Measurements from ENCODE around the gene PRRG2. TPM values are rescaled to one million over a fixed set of nuclear protein-coding genes. Genes with fewer than 3 reads are reported as not detected.

Gene PRRG2
- total RNA-seq, 1 donor from 2014 or later: 7.6 TPM

- Histone ChIP-seq H3K27ac (no peak overlapping the region), H3K36me3 (peaks cover 94% of the 10 kb centered on the region), H3K9me3 (no peaks in the 10 kb centered on the region), H3K4me1 (no peaks in the 10 kb centered on the region), H3K4me3 (no peak overlapping the region), H3K27me3 (ENCODE audit: low read depth) (no peaks in the 10 kb centered on the region)
- ATAC-seq (no peak), DNase-seq (no peak)
- intact Hi-C loops (cut with DNase I): no loop called here
- no peak for TF ChIP-seq CTCF (IDR thresholded peaks at IDR 0.05)
Measured at GRCh38 chr19:49605605-49606004, 24.5 kb downstream of the PRRG2 start.

GRCh38 chr19:49609499-49610092 is 28.5 kb downstream of the PRRG2 start:
- no peaks in the 10 kb centered on the region for H3K9me3 ChIP-seq
- TF ChIP-seq CTCF (IDR thresholded peaks at IDR 0.05): no peak
- intact Hi-C loops (cut with DNase I): no loop called here
- no peak overlapping the region for H3K27ac ChIP-seq
- no peaks in the 10 kb centered on the region for H3K27me3 ChIP-seq (ENCODE audit: low read depth)
- no peak overlapping the region for H3K4me3 ChIP-seq
- ATAC-seq (no peak), DNase-seq (no peak)
- H3K36me3 ChIP-seq: peaks cover 73% of the 10 kb centered on the region
- H3K4me1 ChIP-seq: peaks cover 11% of the 10 kb centered on the region

GRCh38 chr19:49613374-49613773 is 32.3 kb downstream of the PRRG2 start:
- no peaks in the 10 kb centered on the region for H3K27me3 ChIP-seq (ENCODE audit: low read depth)
- no peak overlapping the region for H3K4me3 ChIP-seq
- peaks cover 70% of the 10 kb centered on the region for H3K36me3 ChIP-seq
- no peak for DNase-seq
- H3K27ac ChIP-seq: no peak overlapping the region
- H3K4me1 ChIP-seq: peaks cover 11% of the 10 kb centered on the region
- intact Hi-C loops (cut with DNase I): no loop called here
- no peaks in the 10 kb centered on the region for H3K9me3 ChIP-seq
- TF ChIP-seq CTCF (IDR thresholded peaks at IDR 0.05): no peak
- peak in 1 of 2 donors; percentile 5 for ATAC-seq

- Histone ChIP-seq H3K27me3 (ENCODE audit: low read depth) (no peaks in the 10 kb centered on the region), H3K9me3 (no peaks in the 10 kb centered on the region), H3K36me3 (peaks cover 69% of the 10 kb centered on the region), H3K4me3 (no peak overlapping the region), H3K27ac (no peak overlapping the region), H3K4me1 (peaks cover 11% of the 10 kb centered on the region)
- DNase-seq (no peak), ATAC-seq (no peak)
- intact Hi-C loops (cut with DNase I): no loop called here
- TF ChIP-seq CTCF (IDR thresholded peaks at IDR 0.05): no peak
Measured at GRCh38 chr19:49614096-49614833, 33.1 kb downstream of the PRRG2 start.

GRCh38 chr19:49615861-49616260 is 34.7 kb downstream of the PRRG2 start:
- DNase-seq: no peak
- intact Hi-C loops (cut with DNase I): no loop called here
- H3K27ac ChIP-seq: no peak overlapping the region
- peaks cover 11% of the 10 kb centered on the region for H3K4me1 ChIP-seq
- no peak for TF ChIP-seq CTCF (IDR thresholded peaks at IDR 0.05)
- no peak overlapping the region for H3K4me3 ChIP-seq
- H3K36me3 ChIP-seq: peaks cover 64% of the 10 kb centered on the region
- ATAC-seq: no peak
- no peaks in the 10 kb centered on the region for H3K9me3 ChIP-seq
- no peaks in the 10 kb centered on the region for H3K27me3 ChIP-seq (ENCODE audit: low read depth)

Data from lower lobe of right lung (tissue), 2 donors.